Prostate gland (tissue), 2 donors: ENCODE data around the gene SBF2.

Experiments used
- POLR2AphosphoS5 ChIP-seq: sonication (generic); formaldehyde crosslinking; IDR thresholded peaks from one replicate; pipeline ENCODE4 v1.6.1; 2017; ENCODE audit warnings: antibody characterized with exemption
- TF ChIP-seq, protein P1 (sequence below), 4 experiments: fragments of 200-600 bp in 2 of 4; fragments of 450-650 bp in 2 of 4; sonication (generic) in 2 of 4; IDR thresholded peaks; 1 replicate in 3 of 4; 2 replicates in 1 of 4; pipeline ENCODE4 v1.5.1; 2016 to 2019; ENCODE audit warnings: antibody characterized with exemption in 4 of 4, mild to moderate bottlenecking in 2 of 4, moderate library complexity in 2 of 4

DNA sequence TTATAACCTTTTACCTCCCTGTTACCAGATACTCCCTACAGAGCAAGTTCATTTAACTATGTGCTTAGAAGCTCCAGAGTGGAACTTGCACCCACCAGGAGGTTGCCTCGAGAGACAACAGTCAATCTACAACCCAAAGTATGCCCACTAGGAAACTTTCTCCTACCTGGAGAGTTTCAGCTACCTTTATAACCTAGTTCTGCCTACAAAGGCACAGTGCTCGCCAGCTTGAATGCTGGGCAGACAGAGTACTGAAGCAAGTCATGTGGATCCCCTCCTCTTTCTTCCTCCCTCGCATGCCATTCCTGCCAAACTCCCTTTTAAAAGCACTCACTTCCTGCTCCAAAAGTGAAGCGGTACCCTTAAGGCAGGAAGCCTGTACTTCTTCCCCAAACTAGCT lies 371.2 kb downstream of the SBF2 start:
- no peak for TF ChIP-seq POLR2AphosphoS5
- TF ChIP-seq, protein P1, sequence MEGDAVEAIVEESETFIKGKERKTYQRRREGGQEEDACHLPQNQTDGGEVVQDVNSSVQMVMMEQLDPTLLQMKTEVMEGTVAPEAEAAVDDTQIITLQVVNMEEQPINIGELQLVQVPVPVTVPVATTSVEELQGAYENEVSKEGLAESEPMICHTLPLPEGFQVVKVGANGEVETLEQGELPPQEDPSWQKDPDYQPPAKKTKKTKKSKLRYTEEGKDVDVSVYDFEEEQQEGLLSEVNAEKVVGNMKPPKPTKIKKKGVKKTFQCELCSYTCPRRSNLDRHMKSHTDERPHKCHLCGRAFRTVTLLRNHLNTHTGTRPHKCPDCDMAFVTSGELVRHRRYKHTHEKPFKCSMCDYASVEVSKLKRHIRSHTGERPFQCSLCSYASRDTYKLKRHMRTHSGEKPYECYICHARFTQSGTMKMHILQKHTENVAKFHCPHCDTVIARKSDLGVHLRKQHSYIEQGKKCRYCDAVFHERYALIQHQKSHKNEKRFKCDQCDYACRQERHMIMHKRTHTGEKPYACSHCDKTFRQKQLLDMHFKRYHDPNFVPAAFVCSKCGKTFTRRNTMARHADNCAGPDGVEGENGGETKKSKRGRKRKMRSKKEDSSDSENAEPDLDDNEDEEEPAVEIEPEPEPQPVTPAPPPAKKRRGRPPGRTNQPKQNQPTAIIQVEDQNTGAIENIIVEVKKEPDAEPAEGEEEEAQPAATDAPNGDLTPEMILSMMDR (IDR thresholded peaks at IDR 0.05) = no peak
